ENCODE measurements around the gene CCDC107.

Gene CCDC107

GRCh38 chr9:35679091-35679490 lies 21.0 kb downstream of the CCDC107 start:
- no peak for TF ChIP-seq POLR2AphosphoS5 (IDR thresholded peaks at IDR 0.05; ENCODE audit: low read depth, low read length)
- TF ChIP-seq, protein P1, sequence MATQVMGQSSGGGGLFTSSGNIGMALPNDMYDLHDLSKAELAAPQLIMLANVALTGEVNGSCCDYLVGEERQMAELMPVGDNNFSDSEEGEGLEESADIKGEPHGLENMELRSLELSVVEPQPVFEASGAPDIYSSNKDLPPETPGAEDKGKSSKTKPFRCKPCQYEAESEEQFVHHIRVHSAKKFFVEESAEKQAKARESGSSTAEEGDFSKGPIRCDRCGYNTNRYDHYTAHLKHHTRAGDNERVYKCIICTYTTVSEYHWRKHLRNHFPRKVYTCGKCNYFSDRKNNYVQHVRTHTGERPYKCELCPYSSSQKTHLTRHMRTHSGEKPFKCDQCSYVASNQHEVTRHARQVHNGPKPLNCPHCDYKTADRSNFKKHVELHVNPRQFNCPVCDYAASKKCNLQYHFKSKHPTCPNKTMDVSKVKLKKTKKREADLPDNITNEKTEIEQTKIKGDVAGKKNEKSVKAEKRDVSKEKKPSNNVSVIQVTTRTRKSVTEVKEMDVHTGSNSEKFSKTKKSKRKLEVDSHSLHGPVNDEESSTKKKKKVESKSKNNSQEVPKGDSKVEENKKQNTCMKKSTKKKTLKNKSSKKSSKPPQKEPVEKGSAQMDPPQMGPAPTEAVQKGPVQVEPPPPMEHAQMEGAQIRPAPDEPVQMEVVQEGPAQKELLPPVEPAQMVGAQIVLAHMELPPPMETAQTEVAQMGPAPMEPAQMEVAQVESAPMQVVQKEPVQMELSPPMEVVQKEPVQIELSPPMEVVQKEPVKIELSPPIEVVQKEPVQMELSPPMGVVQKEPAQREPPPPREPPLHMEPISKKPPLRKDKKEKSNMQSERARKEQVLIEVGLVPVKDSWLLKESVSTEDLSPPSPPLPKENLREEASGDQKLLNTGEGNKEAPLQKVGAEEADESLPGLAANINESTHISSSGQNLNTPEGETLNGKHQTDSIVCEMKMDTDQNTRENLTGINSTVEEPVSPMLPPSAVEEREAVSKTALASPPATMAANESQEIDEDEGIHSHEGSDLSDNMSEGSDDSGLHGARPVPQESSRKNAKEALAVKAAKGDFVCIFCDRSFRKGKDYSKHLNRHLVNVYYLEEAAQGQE (IDR thresholded peaks at IDR 0.05; ENCODE audit: insufficient read depth in 1 of 2, low read depth in 2 of 2, low read length in 2 of 2) = no peak
- no peak for TF ChIP-seq FOXP2 (optimal IDR thresholded peaks at IDR 0.05; ENCODE audit: borderline replicate concordance, extremely low read depth, extremely low read length, insufficient read depth)
- TF ChIP-seq SIN3A (IDR thresholded peaks at IDR 0.05; ENCODE audit: borderline replicate concordance, insufficient read depth, low read length) = no peak
- no peak for TF ChIP-seq TAF1 (IDR thresholded peaks at IDR 0.05; ENCODE audit: borderline replicate concordance, insufficient read depth, low read length)

DNA sequence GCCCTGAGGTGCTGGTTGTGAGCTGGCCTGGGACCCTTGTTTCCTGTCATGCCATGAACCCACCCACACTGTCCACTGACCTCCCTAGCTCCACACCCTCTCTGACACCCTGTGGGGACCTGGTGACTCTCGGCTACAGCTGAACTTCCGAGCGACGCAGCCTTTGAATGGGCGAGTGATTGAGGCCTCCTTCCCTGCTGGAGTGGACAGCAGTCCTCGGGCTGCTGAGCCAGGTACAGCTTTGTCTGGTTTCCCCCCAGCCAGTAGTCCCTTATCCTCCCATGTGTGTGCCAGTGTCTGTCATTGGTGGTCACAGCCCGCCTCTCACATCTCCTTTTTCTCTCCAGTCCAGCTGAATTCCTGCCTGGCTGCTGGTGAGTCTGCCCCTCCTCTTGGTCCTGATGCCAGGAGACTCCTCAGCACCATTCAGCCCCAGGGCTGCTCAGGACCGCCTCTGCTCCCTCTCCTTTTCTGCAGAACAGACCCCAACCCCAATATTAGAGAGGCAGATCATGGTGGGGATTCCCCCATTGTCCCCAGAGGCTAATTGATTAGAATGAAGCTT lies 21.8 kb downstream of the CCDC107 start:
- no peak for TF ChIP-seq TAF1 (IDR thresholded peaks at IDR 0.05; ENCODE audit: borderline replicate concordance, insufficient read depth, low read length)
- no peak for TF ChIP-seq POLR2AphosphoS5 (IDR thresholded peaks at IDR 0.05; ENCODE audit: low read depth, low read length)
- no peak for TF ChIP-seq SIN3A (IDR thresholded peaks at IDR 0.05; ENCODE audit: borderline replicate concordance, insufficient read depth, low read length)
- TF ChIP-seq, protein P1 (IDR thresholded peaks at IDR 0.05; ENCODE audit: insufficient read depth in 1 of 2, low read depth in 2 of 2, low read length in 2 of 2) = no peak

DNA sequence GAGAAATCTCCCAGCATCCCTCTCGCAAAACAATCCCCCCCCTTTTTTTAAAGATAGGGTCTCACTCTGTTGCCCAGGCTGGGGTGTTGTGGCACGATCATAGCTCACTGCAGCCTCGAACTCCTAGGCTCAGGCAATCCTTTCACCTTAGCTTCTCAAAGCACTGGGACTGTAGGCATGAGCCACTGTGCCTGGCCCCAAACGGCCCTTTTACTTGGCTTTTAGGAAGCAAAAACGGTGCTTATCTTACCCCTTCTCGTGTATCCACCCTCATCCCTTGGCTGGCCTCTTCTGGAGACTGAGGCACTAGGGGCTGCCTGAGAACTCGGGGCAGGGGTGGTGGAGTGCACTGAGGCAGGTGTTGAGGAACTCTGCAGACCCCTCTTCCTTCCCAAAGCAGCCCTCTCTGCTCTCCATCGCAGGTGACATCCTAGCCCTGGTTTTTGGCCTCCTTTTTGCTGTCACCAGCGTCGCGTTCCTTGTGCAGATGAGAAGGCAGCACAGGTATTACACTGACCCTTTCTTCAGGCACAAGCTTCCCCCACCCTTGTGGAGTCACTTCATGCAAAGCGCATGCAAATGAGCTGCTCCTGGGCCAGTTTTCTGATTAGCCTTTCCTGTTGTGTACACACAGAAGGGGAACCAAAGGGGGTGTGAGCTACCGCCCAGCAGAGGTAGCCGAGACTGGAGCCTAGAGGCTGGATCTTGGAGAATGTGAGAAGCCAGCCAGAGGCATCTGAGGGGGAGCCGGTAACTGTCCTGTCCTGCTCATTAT lies 22.4 kb downstream of the CCDC107 start:
- TF ChIP-seq SIN3A (IDR thresholded peaks at IDR 0.05; ENCODE audit: borderline replicate concordance, insufficient read depth, low read length) (no peak), FOXP2 (optimal IDR thresholded peaks at IDR 0.05; ENCODE audit: borderline replicate concordance, extremely low read depth, extremely low read length, insufficient read depth) (no peak), POLR2AphosphoS5 (IDR thresholded peaks at IDR 0.05; ENCODE audit: low read depth, low read length) (no peak), TAF1 (IDR thresholded peaks at IDR 0.05; ENCODE audit: borderline replicate concordance, insufficient read depth, low read length) (no peak)
- TF ChIP-seq, protein P1 (IDR thresholded peaks at IDR 0.05; ENCODE audit: insufficient read depth in 1 of 2, low read depth in 2 of 2, low read length in 2 of 2) = no peak

DNA sequence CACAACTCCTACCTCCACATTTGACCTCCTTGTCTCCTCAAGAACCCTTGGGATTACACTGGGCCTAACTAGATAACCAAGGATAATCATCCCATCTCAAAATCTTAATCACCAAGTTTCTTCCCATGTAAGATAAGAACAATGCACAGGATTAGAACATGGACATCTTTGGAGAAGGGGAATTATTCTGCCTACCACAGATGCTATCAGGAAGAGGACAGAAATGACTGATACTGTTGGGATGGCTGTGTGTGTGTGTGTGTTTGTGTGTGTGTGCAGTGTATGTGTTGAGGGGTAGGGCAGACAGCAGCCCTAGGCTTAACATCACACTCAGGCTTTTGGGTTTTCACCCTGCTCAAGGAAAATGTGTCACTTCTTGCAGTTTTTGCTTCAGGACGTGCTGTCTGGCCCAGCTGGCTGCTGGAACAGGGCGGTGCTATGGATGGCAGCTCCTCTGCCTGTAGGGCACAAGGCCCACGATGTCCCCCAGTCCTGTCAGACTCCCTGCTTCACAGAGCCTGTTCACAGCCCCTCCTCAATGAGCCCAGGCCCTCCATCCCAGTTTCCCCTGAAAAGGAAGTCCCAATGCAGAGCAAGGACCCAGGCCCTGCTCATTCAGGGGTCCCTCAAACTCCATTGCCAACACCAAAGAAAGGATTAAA lies 23.4 kb downstream of the CCDC107 start:
- TF ChIP-seq SIN3A (IDR thresholded peaks at IDR 0.05; ENCODE audit: borderline replicate concordance, insufficient read depth, low read length) = no peak
- no peak for TF ChIP-seq POLR2AphosphoS5 (IDR thresholded peaks at IDR 0.05; ENCODE audit: low read depth, low read length)
- no peak for TF ChIP-seq FOXP2 (optimal IDR thresholded peaks at IDR 0.05; ENCODE audit: borderline replicate concordance, extremely low read depth, extremely low read length, insufficient read depth)
- no peak for TF ChIP-seq TAF1 (IDR thresholded peaks at IDR 0.05; ENCODE audit: borderline replicate concordance, insufficient read depth, low read length)
- TF ChIP-seq, protein P1 (IDR thresholded peaks at IDR 0.05; ENCODE audit: insufficient read depth in 1 of 2, low read depth in 2 of 2, low read length in 2 of 2) = no peak

All from PFSK-1 (cell line).